AG04449 (cell line): ENCODE data around the gene LOC101059915.
"Not testable (repeated sequence)": the region's sequence is repeated elsewhere in the genome, so short reads cannot be mapped to it uniquely, and the experiment has no call there.

ENCODE experiments used
- CTCF ChIA-PET: fragments of 350-600 bp; formaldehyde crosslinking; extraction: SDS; loops from one replicate; lab custom pipeline; 2021; ENCODE audit warnings: antibody characterized with exemption; lab: Yijun Ruan, JAX
- POLR2A ChIA-PET: fragments of 400-600, 350-600 bp; formaldehyde crosslinking; extraction: SDS; loops from one replicate; lab custom pipeline; 2020; ENCODE audit warnings: antibody characterized with exemption, inconsistent platforms; lab: Yijun Ruan, JAX
- DNase-seq: peaks from one replicate; pipeline ENCODE4 v3.0.0-alpha.2; 2010; ENCODE audit warnings: low read depth, low spot score
- H3K4me3 ChIP-seq: 2 replicates; pipeline ENCODE4 v1.5.1; 2011; ENCODE audit warnings: low read depth, mild to moderate bottlenecking, control low read depth, low read length
- TF ChIP-seq, protein P1 (sequence below): IDR thresholded peaks from one replicate; pipeline ENCODE4 v1.5.1; 2011; ENCODE audit warnings: mild to moderate bottlenecking, moderate library complexity, low read length, control low read depth, inconsistent platforms; ENCODE audit not compliant: insufficient read depth; ENCODE audit errors: missing control alignments

LOC101059915 gene

GRCh38 chrX:71669947-71670346 is 2.6 kb downstream of the LOC101059915 start:
- H3K4me3 ChIP-seq, DNase-seq, POLR2A ChIA-PET: not testable (repeated sequence)
- TF ChIP-seq, protein P1, sequence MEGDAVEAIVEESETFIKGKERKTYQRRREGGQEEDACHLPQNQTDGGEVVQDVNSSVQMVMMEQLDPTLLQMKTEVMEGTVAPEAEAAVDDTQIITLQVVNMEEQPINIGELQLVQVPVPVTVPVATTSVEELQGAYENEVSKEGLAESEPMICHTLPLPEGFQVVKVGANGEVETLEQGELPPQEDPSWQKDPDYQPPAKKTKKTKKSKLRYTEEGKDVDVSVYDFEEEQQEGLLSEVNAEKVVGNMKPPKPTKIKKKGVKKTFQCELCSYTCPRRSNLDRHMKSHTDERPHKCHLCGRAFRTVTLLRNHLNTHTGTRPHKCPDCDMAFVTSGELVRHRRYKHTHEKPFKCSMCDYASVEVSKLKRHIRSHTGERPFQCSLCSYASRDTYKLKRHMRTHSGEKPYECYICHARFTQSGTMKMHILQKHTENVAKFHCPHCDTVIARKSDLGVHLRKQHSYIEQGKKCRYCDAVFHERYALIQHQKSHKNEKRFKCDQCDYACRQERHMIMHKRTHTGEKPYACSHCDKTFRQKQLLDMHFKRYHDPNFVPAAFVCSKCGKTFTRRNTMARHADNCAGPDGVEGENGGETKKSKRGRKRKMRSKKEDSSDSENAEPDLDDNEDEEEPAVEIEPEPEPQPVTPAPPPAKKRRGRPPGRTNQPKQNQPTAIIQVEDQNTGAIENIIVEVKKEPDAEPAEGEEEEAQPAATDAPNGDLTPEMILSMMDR = peak; percentile 48
- CTCF ChIA-PET = interaction anchor here (1.2 to 1.7 kb wide), 2 partner anchors 8 to 190 kb away, joined by 4 to 9 read pairs; no protein-coding TSS in a partner anchor

GRCh38 chrX:71671043-71671780 is 3.9 kb downstream of the LOC101059915 start:
- ChIA-PET CTCF (interaction anchor here (1.0 kb wide), 1 partner anchor 189 kb away, joined by 4 read pairs; no protein-coding TSS in a partner anchor), POLR2A (no interaction called here)
- TF ChIP-seq, protein P1 = no peak
- no peak overlapping the region for H3K4me3 ChIP-seq
- no peak for DNase-seq

GRCh38 chrX:71671938-71672337 is 4.6 kb downstream of the LOC101059915 start:
- ChIA-PET CTCF (interaction anchor here (1.0 kb wide), 1 partner anchor 188 kb away, joined by 4 read pairs; no protein-coding TSS in a partner anchor), POLR2A (no interaction called here)
- H3K4me3 ChIP-seq = no peak overlapping the region
- no peak for DNase-seq
- TF ChIP-seq, protein P1 = no peak

- POLR2A ChIA-PET, CTCF ChIA-PET, H3K4me3 ChIP-seq, DNase-seq: not testable (repeated sequence)
Observed at GRCh38 chrX:71675636-71676035, 8.3 kb downstream of the LOC101059915 start.

- DNase-seq, CTCF ChIA-PET, H3K4me3 ChIP-seq, POLR2A ChIA-PET: not testable (repeated sequence)
Observed at GRCh38 chrX:71676068-71676795, 8.9 kb downstream of the LOC101059915 start.

DNA sequence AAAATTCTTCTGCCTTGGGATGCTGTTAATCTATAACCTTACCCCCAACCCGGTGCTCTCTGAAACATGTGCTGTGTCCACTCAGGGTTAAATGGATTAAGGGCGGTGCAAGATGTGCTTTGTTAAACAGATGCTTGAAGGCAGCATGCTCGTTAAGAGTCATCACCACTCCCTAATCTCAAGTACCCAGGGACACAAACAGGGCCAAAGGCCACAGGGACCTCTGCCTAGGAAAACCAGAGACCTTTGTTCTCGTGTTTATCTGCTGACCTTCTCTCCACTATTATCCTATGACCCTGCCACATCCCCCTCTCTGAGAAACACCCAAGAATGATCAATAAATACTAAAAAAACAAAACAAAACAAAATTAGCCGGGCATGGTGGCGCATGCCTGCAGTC is 9.8 kb downstream of the LOC101059915 start:
- POLR2A ChIA-PET, H3K4me3 ChIP-seq, CTCF ChIA-PET, DNase-seq: not testable (repeated sequence)

- TF ChIP-seq, protein P1 = no peak
- POLR2A ChIA-PET = no interaction called here
- H3K4me3 ChIP-seq = no peak overlapping the region
- CTCF ChIA-PET = no interaction called here
- DNase-seq = no peak
Observed at GRCh38 chrX:71679575-71680207, 12.3 kb downstream of the LOC101059915 start.

DNA sequence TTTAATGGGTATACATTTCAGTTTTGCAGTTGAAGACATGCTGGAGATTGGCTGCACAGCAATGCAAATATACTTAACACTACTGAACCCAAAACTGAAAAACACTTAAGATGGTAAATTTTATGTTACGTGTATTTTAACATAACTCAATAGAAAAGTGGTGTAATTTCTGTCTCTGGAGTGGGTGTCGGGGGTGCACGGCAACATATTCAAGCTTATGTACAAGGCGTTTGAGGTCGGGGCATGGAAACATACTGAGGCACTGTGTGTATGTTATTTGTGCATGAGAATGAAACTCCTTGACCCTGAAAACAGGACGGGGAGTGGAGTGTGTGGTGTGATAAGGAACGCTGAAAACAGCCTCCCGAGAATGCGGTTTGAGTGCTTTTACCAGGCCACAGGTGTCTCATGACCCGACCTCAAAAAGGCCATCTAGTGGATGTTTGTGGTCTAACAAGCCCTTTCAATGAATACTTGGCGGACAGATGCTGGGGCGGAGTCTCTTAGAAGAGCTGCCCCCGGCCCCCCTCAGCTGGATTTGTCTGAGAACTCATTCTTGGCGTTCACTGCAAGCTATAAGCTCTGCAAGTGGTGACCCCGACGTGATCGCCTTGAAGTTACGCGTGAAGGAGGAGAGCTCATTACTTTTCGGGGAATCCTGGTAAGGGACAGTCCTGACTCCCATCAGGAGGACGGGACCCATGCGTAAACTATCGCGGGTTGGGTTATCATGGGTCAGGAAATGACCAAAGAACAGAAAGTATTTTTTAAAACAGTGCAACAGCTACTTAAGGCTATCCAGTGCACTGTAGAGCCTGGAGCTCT is 29.5 kb downstream of the LOC101059915 start:
- POLR2A ChIA-PET, CTCF ChIA-PET, DNase-seq, H3K4me3 ChIP-seq: not testable (repeated sequence)

DNA sequence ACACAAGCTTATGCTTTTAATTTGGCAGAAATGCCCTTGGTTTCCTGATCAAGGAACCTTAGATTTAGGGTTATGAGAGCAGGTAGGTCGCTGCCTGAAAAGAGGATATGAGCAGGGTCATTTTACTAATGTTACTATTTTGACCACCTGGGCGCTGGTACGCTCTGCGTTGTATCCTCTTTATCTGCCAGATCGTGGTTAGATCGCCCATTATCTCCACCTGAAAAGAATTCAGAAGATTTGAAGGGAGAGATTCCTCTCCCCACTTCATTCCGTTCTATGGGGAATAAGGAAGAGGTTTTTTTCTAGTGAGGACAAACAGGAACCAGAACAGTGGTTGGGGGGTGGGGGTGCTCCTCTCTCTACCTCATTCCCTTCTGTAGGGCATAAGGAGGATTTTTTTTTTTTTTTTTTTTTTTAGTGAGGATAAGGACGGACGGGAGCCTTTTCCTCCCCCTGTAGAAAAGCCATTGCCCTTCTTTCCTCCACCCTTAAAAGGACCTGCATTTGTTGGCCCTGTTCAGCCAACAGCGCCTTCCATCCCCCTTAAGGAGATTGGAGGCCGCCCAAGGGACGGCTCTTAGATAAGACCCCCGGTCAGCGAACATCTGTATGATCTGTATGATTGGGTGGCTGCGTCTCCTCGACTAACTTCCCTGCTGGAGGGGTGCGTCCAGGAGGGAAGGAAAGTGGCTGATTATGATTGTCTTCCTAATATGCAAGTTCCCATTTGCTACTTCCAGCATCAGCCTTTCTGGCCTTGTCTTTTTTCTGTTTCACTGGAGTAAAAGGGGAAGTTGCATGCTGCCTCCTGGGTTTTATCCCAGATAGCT is 30.3 kb downstream of the LOC101059915 start:
- H3K4me3 ChIP-seq, POLR2A ChIA-PET, DNase-seq, CTCF ChIA-PET: not testable (repeated sequence)
